ENCODE results near the gene MYO1A.
"Not testable (repeated sequence)": the region's sequence is repeated elsewhere in the genome, so short reads cannot be mapped to it uniquely, and the experiment has no call there.

MYO1A gene

GRCh38 chr12:56995201-56995929 is 54.6 kb downstream of the MYO1A start:
- DNase-seq (ENCODE audit: low read depth in 2 of 2) = no peak

DNA sequence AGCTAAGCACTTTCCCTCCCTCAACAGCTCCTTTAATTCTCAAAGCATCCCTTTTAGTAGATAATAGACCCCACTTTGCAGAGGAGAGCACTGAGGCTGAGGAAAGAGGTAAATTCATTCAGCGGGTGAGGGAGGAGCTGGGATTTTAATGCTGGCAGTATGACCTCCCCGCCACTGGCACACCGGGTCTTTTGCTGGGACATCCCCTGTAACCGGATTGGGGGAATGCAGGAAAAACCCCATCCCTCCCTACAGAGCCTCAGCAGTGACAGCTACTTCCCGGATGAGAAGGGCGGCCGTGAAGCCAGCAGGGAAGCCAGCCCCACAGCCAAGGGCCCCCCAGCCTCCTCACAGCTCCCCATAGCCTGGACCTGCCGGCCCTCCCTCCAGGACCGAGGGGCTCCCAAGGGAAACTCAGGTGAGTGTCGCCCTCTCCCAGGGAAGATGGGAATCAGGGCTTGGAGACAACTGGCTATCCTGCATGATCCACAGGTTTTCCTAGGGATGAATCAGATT is 55.6 kb downstream of the MYO1A start:
- no peak for DNase-seq (ENCODE audit: low read depth in 2 of 2)

DNA sequence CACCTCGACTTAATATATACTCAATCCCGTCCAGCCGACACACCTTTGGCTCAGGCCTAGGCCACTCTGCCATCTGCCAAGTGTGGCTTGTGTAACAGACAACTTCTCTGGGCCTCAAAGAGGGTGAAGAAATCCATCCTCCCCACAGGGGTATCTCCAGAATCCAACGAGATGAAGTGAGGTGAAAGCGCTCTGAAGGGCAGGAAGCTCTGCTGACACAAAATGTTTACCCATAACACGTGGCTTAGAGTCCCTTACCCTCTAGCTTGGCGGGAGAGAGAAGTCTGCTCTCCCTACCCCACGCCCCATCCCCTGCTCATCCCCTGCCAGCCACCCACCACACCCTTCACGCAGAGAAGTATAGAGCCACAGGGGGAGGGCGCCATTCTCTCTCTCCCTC is 56.6 kb downstream of the MYO1A start:
- no peak for DNase-seq (ENCODE audit: low read depth in 2 of 2)

DNA sequence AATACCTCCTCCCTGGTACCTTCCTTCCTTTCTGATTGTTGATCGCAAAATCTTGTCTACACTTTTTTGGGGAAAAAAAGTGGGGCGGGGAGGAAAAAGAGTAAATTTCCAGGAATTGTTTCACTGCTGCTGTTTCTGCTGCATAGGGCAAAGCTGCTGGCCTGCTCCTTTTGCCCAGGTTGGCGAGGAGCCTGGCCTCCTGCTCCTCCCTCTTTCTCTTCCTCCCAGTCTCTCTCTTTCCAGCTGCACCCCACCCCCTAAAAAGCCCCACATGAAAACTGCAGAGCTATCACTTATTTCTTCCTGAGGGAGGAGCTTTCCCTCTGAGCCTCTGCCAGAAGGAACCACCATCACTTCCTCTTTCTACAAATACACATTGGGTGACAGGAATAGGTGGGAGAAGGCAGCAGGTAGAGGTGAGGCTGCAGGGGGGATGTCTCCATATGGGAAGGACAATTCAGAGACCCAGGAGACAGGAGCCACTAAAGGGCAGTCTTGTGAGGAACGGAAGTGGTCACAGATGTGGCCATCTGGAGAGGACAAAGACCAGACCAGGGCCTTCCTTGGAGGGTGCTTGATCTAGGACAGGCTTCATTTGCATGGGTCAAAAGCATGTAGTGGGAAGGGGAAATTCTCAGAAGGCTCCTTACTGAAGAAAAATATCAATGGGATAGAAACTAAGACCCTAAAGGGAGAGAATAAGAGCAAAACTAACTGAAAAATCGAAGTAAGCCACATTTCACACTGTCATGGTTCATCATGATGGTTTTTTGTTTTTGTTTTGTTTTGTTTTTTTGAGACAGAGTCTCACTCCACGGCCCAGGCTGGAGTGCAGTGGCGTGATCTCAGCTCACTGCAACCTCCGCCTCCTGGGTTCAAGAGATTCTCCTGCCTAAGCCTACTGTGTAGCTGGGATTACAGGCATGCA is 58.3 kb downstream of the MYO1A start:
- no peak for DNase-seq (ENCODE audit: low read depth in 2 of 2)

GRCh38 chr12:56990648-56991318 is 59.1 kb downstream of the MYO1A start:
- DNase-seq (ENCODE audit: low read depth in 2 of 2) = no peak

DNA sequence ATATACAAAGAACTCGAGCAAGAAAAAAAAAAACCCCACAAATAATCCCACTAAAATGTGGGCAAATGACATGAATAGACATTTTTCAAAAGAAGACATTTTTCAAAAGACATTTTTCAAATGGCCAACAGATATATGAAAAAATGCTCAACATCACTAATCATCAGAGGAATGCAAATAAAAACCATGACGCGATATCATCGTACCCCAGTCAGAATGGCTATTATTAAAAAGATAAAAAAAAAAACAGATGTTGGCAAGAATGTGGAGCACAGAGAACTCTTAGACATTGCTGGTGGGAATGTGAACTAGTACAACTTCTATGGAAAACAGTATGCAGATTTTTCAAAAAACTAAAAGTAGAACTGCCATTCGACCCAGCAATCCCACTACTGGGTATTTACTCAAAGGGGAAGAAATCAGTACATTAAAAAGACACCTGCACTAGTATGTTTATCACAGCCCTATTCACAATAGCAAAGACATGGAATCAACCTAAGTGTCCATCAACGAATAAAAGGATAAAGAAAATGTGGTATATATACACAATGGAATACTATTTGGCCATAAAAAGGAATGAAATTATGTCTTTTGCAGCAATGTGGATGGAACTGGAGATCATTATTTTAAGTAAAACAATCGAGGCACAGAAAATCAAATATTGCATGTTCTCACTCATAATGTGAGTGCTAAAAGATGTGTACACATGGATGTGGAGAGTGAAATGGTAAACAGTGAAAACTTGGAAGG is 59.9 kb downstream of the MYO1A start:
- no peak for DNase-seq (ENCODE audit: low read depth in 2 of 2)

- DNase-seq (ENCODE audit: low read depth in 2 of 2) = no peak
Observed at GRCh38 chr12:56988207-56988739, 61.7 kb downstream of the MYO1A start.

DNA sequence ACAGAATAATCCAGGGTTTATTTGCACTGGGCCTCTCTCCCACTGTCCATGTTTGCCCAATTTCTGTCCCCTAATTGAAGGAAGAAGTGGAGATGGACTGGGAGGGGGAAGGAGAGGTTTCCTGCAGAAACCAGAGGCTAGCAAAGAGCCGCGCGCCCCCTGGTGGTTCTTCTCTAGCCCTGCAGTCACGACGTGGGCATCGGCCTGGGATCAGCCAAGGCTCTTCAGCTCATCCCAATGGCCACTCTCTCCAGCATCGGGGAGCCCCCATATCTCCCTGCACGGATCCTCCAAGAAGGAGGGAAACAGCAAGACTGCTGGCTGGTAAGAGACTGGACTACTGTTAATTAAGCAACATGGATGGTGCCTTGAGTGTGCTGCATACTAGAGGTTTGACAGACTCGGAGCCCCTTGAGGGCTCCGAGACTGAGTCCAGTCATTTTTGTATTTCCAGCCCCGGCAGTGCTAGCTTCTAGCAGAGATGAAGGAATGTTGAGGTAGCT is 62.3 kb downstream of the MYO1A start:
- peak; percentile 64 to 71 for DNase-seq (ENCODE audit: low read depth in 2 of 2)

- DNase-seq (ENCODE audit: low read depth in 2 of 2) = no peak
Observed at GRCh38 chr12:56987011-56987410, 62.9 kb downstream of the MYO1A start.

DNA sequence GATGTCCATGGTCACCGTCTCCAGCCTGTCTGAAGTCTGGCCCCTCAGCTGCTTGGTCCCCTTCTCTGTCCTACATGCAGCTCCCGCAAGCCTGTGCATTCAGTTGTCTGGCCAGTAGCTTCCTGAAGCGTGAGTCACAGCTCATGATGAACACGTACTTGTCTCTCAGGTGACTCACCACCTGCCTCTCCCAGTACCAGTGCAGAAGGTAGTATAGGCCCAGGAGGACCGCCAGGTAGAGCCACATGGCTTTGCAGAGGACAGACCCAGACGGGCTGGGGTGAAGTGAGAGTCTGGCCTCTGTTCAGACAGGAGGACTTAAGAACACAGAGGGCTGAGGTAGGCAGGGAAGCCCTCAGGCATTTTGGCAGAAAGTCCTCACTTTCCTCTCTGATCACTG is 64.2 kb downstream of the MYO1A start:
- not testable (repeated sequence) for DNase-seq (ENCODE audit: low read depth in 2 of 2)

DNA sequence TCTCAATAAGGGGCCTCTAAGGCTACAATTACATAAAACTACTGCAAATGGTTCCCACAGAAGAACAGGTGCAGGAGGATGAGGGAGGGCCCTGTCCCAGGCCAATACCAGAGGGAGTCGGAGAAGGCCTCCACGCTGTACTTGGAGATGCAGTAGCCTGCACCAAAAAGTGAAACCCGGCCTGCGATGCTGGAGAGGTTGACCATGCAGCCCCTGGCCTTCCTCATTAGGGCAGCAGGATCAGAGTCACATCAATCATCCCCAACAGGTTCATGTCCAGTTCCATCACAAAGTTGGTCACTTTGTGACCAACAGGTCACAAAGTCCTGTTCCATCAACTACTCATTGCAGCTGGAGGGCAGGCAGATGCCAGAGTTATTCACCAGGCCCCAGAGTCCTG is 66.5 kb downstream of the MYO1A start:
- no peak for DNase-seq (ENCODE audit: low read depth in 2 of 2)

DNA sequence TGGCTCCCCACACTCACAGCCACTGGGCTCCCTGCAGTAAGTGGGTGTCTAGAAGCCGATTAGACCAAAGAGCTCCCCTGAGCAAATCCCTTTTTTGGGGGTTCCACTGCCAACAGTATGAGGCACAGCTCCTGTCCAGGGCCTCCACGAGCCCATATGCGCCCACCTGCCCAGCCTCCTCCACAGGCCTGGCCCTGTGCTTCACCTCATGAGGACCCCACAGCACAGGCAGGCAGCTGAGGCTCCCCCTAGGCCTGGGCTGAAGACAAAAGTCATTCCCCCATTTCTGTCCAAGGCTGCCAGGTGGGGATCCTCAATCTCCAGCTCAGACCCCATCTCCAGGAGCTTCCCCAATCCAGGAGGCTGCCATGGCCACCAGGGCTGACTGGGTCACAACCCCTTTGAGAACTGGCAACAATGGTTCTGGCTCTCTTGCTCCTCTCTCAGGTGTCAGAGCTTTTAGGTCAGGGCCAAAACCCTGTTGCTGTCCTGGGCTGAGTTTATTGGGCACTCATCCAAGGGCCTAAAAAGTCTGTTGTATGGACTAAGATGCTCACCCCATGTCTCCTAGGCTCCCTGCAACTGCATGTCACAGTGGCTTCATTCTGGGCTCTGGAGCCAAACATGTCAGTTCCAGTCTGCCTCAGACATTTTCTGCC is 67.2 kb downstream of the MYO1A start:
- DNase-seq (ENCODE audit: low read depth in 2 of 2) = not testable (repeated sequence)

DNA sequence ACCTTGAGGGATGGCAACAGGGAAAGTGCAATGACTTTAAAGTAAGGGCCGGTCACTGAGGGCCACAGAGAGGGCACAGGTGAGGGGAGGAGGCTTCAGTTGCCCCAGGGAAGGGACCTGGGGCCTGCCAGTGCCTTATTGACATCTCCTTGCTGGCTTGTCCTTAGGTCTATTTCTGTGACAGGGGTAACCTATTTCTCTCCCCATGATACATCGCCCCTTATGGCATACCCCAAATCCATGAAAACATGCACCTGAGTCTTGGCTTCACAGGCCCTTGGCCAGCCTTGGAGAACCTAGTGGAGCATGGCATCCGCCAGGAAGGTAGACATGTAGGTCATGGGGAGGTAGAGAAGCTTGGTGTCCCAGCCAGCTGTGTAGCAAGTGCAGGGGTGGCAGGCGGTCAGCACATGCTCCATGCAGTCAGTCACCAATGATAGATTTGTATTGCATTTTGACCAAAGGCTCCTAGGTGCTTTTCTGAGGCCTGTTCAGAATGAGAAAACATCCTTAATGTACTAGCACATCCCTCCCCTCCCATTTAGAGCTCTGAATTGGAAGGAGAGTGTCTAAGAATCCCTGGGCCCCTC is 68.9 kb downstream of the MYO1A start:
- no peak for DNase-seq (ENCODE audit: low read depth in 2 of 2)

DNA sequence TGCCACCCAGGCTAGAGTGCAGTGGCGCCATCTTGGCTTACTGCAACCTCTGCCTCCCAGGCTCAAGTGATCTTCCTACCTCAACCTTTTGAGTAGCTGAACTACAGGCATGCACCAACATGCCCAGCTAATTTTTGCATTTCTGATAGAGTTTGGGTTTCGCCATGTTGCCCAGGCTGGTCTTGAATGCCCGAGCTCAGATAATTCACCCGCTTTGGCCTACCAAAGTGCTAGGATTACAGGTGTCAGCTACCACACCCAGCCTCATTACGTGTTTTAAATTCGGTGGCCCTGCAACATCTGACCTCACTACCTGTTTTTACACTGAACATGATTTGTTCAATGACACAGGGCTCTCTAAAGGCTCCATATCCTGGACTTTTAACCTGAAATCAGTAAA is 69.7 kb downstream of the MYO1A start:
- DNase-seq (ENCODE audit: low read depth in 2 of 2) = no peak

DNA sequence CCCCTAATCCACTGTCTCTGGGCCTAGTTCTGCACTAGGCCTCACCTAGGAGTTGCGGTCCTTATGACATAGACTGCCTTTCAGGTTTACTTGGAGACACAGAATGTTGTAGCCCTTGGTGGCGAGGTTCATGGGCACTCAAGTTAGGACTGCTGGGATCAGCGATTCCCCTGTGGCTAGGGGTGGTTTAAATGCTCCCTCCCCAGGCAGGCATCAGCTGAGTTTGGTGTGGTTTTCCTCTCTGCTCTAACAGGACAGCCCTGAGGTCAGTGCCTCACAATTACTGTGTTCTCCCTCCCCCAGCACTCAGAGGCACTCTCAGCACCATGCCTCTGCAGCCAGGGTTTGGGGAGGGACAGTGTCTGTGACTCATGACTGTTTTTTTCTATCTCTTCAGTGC is 70.3 kb downstream of the MYO1A start:
- no peak for DNase-seq (ENCODE audit: low read depth in 2 of 2)

Measured in stimulated activated CD8-positive, alpha-beta memory T cell treated with anti-CD3 and anti-CD28 coated beads, Interleukin-2, amount 100 ng/mL, for 48 hours (primary cell).